DMS114 treated with DMSO at 0.1 percent for 48 hours (cell line): ENCODE results near the gene HDLBP.
A peak's percentile ranks its signal among the peaks of the same experiment; 100 is the strongest.
"Not testable (repeated sequence)": the region's sequence is repeated elsewhere in the genome, so short reads cannot be mapped to it uniquely, and the experiment has no call there.

ENCODE experiments used
- DNase-seq: peaks from one replicate; lab custom pipeline; 2025; ENCODE audit not compliant: unreplicated experiment; lab: John Stamatoyannopoulos, UW

The HDLBP gene

GRCh38 chr2:241279828-241280227 is 35.6 kb downstream of the HDLBP start:
- no peak for DNase-seq

- DNase-seq, result no peak
These were observed 36.1 kb downstream of the HDLBP start for GRCh38 chr2:241279413-241279812.

GRCh38 chr2:241278306-241278705 is 37.2 kb downstream of the HDLBP start:
- DNase-seq, result not testable (repeated sequence)

- no peak for DNase-seq
These were observed 39.6 kb downstream of the HDLBP start for GRCh38 chr2:241275910-241276309.

- DNase-seq, result no peak
These were observed 40.0 kb downstream of the HDLBP start for GRCh38 chr2:241275504-241275903.

- no peak for DNase-seq
These were observed 41.3 kb downstream of the HDLBP start for GRCh38 chr2:241274127-241274526.

- DNase-seq, result no peak
These were observed 42.1 kb downstream of the HDLBP start for GRCh38 chr2:241273210-241274020.

GRCh38 chr2:241272303-241273209 is 42.9 kb downstream of the HDLBP start:
- DNase-seq, result peak; percentile 27

GRCh38 chr2:241271706-241272302 is 43.7 kb downstream of the HDLBP start:
- peak; percentile 34 for DNase-seq

GRCh38 chr2:241270531-241270930 is 44.9 kb downstream of the HDLBP start:
- DNase-seq, result no peak

GRCh38 chr2:241269707-241270520 is 45.6 kb downstream of the HDLBP start:
- no peak for DNase-seq

GRCh38 chr2:241268716-241269445 is 46.6 kb downstream of the HDLBP start:
- DNase-seq, result no peak

- DNase-seq, result no peak
These were observed 47.2 kb downstream of the HDLBP start for GRCh38 chr2:241268306-241268705.

- DNase-seq, result no peak
These were observed 48.0 kb downstream of the HDLBP start for GRCh38 chr2:241267249-241268067.

- no peak for DNase-seq
These were observed 50.0 kb downstream of the HDLBP start for GRCh38 chr2:241265506-241265905.

- DNase-seq, result no peak
These were observed 52.4 kb downstream of the HDLBP start for GRCh38 chr2:241263061-241263460.

GRCh38 chr2:241261628-241262027 is 53.8 kb downstream of the HDLBP start:
- DNase-seq, result no peak

GRCh38 chr2:241260911-241261310 is 54.6 kb downstream of the HDLBP start:
- DNase-seq, result no peak
